Prostate gland (tissue), 2 donors: Measurements from ENCODE around the gene SHKBP1.

Experiments used
- CTCF ChIP-seq, 4 experiments: fragments of 200-600 bp in 2 of 4; fragments of 450-650 bp in 2 of 4; sonication (generic) in 2 of 4; IDR thresholded peaks; 1 replicate in 3 of 4; 2 replicates in 1 of 4; pipeline ENCODE4 v1.5.1; 2016 to 2019; ENCODE audit warnings: antibody characterized with exemption in 4 of 4, mild to moderate bottlenecking in 2 of 4, moderate library complexity in 2 of 4
- POLR2A ChIP-seq: fragments of 450-650 bp; IDR thresholded peaks from one replicate; pipeline ENCODE4 v1.6.1; 2016; ENCODE audit warnings: antibody characterized with exemption, mild to moderate bottlenecking
- POLR2AphosphoS5 ChIP-seq: sonication (generic); formaldehyde crosslinking; IDR thresholded peaks from one replicate; pipeline ENCODE4 v1.6.1; 2017; ENCODE audit warnings: antibody characterized with exemption

GRCh38 chr19:40599902-40600569 lies 23.4 kb downstream of the SHKBP1 start:
- no peak for TF ChIP-seq POLR2A
- TF ChIP-seq CTCF (IDR thresholded peaks at IDR 0.05) = no peak
- TF ChIP-seq POLR2AphosphoS5 = no peak
